NCI-H146 (cell line): ENCODE measurements around the gene PRRT1.
"Not testable (repeated sequence)": the region's sequence is repeated elsewhere in the genome, so short reads cannot be mapped to it uniquely, and the experiment has no call there.

Experiments
- DNase-seq: peaks from one replicate; lab custom pipeline; 2025; lab: John Stamatoyannopoulos, UW

The PRRT1 gene

GRCh38 chr6:32120573-32121059, 31.1 kb downstream of the PRRT1 start:
- no peak for DNase-seq

GRCh38 chr6:32118782-32119628, 32.7 kb downstream of the PRRT1 start:
- peak; percentile 70 for DNase-seq

- DNase-seq, result no peak
Measured at GRCh38 chr6:32117461-32117860, 34.3 kb downstream of the PRRT1 start.

- no peak for DNase-seq
Measured at GRCh38 chr6:32116674-32117073, 35.1 kb downstream of the PRRT1 start.

GRCh38 chr6:32115623-32116022, 36.1 kb downstream of the PRRT1 start:
- no peak for DNase-seq

GRCh38 chr6:32114796-32115195, 36.9 kb downstream of the PRRT1 start:
- no peak for DNase-seq

- DNase-seq, result no peak
Measured at GRCh38 chr6:32113386-32114352, 38.1 kb downstream of the PRRT1 start.

- DNase-seq, result no peak
Measured at GRCh38 chr6:32112431-32112980, 39.2 kb downstream of the PRRT1 start.

- DNase-seq, result no peak
Measured at GRCh38 chr6:32111424-32112066, 40.2 kb downstream of the PRRT1 start.

- DNase-seq, result no peak
Measured at GRCh38 chr6:32110632-32111031, 41.1 kb downstream of the PRRT1 start.

GRCh38 chr6:32109765-32110160, 42.0 kb downstream of the PRRT1 start:
- DNase-seq, result no peak

GRCh38 chr6:32109114-32109764, 42.5 kb downstream of the PRRT1 start, which contains the start of gene TNXB:
TSS of gene TNXB (minus strand) at chr6:32109338. CDS start at chr6:32098198, 11,140 bp downstream.
- DNase-seq, result peak; percentile 45

- no peak for DNase-seq
Measured at GRCh38 chr6:32108727-32109113, 43.0 kb downstream of the PRRT1 start.

GRCh38 chr6:32108094-32108627, 43.6 kb downstream of the PRRT1 start:
- DNase-seq, result no peak

GRCh38 chr6:32107406-32107805, 44.3 kb downstream of the PRRT1 start:
- DNase-seq, result no peak

- no peak for DNase-seq
Measured at GRCh38 chr6:32105433-32105832, 46.3 kb downstream of the PRRT1 start.

GRCh38 chr6:32102255-32102654, 49.5 kb downstream of the PRRT1 start:
- DNase-seq, result no peak

- DNase-seq, result not testable (repeated sequence)
Measured at GRCh38 chr6:32100251-32100650, 51.5 kb downstream of the PRRT1 start.
